Endodermal cell (in vitro differentiated cells): ENCODE data around the gene TUBGCP2. TPM values are rescaled to one million over a fixed set of nuclear protein-coding genes. Genes with fewer than 3 reads are reported as not detected.
"Not testable (repeated sequence)": the region's sequence is repeated elsewhere in the genome, so short reads cannot be mapped to it uniquely, and the experiment has no call there.

Experiments used
- DNase-seq: peaks from one replicate; pipeline ENCODE4 v3.0.0-alpha.2; 2017
- H3K27ac ChIP-seq: 2 replicates; pipeline ENCODE4 v1.5.1; 2013; ENCODE audit warnings: mild to moderate bottlenecking, low read depth, low read length, moderate library complexity
- H3K27me3 ChIP-seq: 2 replicates; pipeline ENCODE4 v1.6.1; 2013; ENCODE audit warnings: mild to moderate bottlenecking, low read length, moderate library complexity; ENCODE audit not compliant: insufficient read depth, control insufficient read depth, poor library complexity, severe bottlenecking
- H3K36me3 ChIP-seq: 2 replicates; pipeline ENCODE4 v1.7.0; 2013; ENCODE audit warnings: mild to moderate bottlenecking, low read length, moderate library complexity; ENCODE audit not compliant: control insufficient read depth, insufficient read depth
- H3K4me1 ChIP-seq: one replicate; pipeline ENCODE4 v1.7.0; 2013; ENCODE audit warnings: low read length; ENCODE audit not compliant: control insufficient read depth, insufficient read depth
- H3K4me3 ChIP-seq: 2 replicates; pipeline ENCODE4 v1.5.1; 2013; ENCODE audit warnings: mild to moderate bottlenecking, low read length, moderate library complexity
- H3K9ac ChIP-seq: 2 replicates; pipeline ENCODE4 v1.6.1; 2013; ENCODE audit warnings: mild to moderate bottlenecking, low read length, moderate library complexity; ENCODE audit not compliant: poor library complexity, severe bottlenecking; ENCODE audit errors: extremely low read depth
- H3K9me3 ChIP-seq: 2 replicates; pipeline ENCODE4 v1.6.1; 2013; ENCODE audit warnings: mild to moderate bottlenecking, low read length, moderate library complexity; ENCODE audit not compliant: control insufficient read depth
- H3K27ac Mint-ChIP-seq: 2 replicates; pipeline ENCODE4 v1.8.0; 2020; ENCODE audit warnings: mixed read lengths
- H3K27me3 Mint-ChIP-seq: 2 replicates; pipeline ENCODE4 v1.8.0; 2021; ENCODE audit warnings: mild to moderate bottlenecking, mixed read lengths; ENCODE audit not compliant: insufficient read depth
- H3K36me3 Mint-ChIP-seq: 2 replicates; pipeline ENCODE4 v1.8.0; 2020; ENCODE audit warnings: low read depth, mixed read lengths
- H3K4me1 Mint-ChIP-seq: 2 replicates; pipeline ENCODE4 v1.8.0; 2020; ENCODE audit warnings: mixed read lengths
- H3K4me3 Mint-ChIP-seq: 2 replicates; pipeline ENCODE4 v1.8.0; 2020; ENCODE audit warnings: mild to moderate bottlenecking, moderate library complexity, mixed read lengths
- H3K9me3 Mint-ChIP-seq: 2 replicates; pipeline ENCODE4 v1.8.0; 2020; ENCODE audit warnings: mild to moderate bottlenecking, mixed read lengths
- WGBS, 2 experiments: methylation state at CpG; one replicate each; pipeline versions ENCODE4 v1.1.5 to v1.1.7; 2013; ENCODE audit warnings: missing lambda C conversion rate in 2 of 2, mixed read lengths in 1 of 2; ENCODE audit not compliant: insufficient coverage in 1 of 2, insufficient read length in 1 of 2; 5-methylcytosine and 5-hydroxymethylcytosine counted together
- total RNA-seq, 2 donors: library from RNA; stranded (reverse); fragmentation: NEBNext Ultra II Directional in 1 of 2; extraction: Animal tissue kit (Norgen Biotek cat#: 25700) in 1 of 2; gene quantifications; 2 replicates in 1 of 2; 3 replicates in 1 of 2; pipeline ENCODE4 v1.2.1, GENCODE V29; 2021
- TF ChIP-seq, protein P1 (sequence below): fragments of 200-600 bp; sonication (generic); conservative IDR thresholded peaks from 2 replicates; pipeline ENCODE4 v1.5.0; 2021; ENCODE audit warnings: antibody characterized with exemption, mild to moderate bottlenecking

TUBGCP2 gene
- total RNA-seq, 2 donors from 2014 or later, result 52.8 to 63.0 TPM

DNA sequence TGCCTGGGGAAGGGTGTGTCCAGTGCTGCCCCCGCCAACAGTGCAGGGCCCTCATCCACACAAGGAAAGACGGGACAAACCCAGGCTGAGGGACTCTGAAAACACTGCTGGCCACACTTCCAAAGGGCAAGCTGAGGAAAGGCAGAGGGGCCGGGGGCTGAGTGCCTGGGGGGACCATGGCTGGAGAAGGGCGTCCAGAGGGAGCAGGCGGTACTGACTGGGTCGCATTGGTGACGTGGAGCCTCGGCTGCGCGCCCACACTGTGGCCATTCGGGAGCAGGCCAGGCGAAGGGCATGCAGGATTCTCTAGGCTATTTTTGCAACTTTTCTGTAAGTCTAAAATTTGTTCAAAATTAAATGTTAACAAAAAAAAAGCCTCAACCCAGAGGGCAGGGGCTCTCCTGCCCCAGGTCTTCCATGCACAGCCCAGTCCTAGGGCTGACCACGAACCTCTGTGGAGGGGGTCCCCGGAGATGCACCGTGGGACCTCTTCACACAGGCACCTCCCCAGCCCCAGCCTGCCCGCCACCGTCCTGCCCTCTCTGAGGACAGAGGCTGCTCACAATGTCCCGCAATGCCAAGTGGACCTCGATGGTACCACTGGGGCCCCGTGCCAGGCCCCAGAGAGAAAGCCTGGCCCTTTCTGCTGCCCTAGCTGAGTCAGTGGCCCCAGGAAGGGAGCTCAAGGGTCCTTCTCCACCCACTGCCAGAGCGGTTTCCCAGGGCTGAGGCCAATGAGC lies 42.4 kb downstream of the TUBGCP2 start:
- H3K27me3 ChIP-seq, result peaks cover 16% of the 10 kb centered on the region
- no peak overlapping the region for H3K27ac ChIP-seq
- no peaks in the 10 kb centered on the region for H3K4me1 Mint-ChIP-seq
- TF ChIP-seq, protein P1, sequence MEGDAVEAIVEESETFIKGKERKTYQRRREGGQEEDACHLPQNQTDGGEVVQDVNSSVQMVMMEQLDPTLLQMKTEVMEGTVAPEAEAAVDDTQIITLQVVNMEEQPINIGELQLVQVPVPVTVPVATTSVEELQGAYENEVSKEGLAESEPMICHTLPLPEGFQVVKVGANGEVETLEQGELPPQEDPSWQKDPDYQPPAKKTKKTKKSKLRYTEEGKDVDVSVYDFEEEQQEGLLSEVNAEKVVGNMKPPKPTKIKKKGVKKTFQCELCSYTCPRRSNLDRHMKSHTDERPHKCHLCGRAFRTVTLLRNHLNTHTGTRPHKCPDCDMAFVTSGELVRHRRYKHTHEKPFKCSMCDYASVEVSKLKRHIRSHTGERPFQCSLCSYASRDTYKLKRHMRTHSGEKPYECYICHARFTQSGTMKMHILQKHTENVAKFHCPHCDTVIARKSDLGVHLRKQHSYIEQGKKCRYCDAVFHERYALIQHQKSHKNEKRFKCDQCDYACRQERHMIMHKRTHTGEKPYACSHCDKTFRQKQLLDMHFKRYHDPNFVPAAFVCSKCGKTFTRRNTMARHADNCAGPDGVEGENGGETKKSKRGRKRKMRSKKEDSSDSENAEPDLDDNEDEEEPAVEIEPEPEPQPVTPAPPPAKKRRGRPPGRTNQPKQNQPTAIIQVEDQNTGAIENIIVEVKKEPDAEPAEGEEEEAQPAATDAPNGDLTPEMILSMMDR, result no peak
- peaks cover 2% of the 10 kb centered on the region for H3K4me1 ChIP-seq
- peaks cover 26% of the 10 kb centered on the region for H3K27me3 Mint-ChIP-seq
- H3K4me3 Mint-ChIP-seq, result no peak overlapping the region
- H3K9me3 ChIP-seq, result no peaks in the 10 kb centered on the region
- no peaks in the 10 kb centered on the region for H3K36me3 ChIP-seq
- H3K27ac Mint-ChIP-seq, result no peak overlapping the region
- H3K4me3 ChIP-seq, result no peak overlapping the region
- 93 to 100% methylated on average over 11 to 21 of the region's 21 CpGs for WGBS, 2 experiments
- H3K9me3 Mint-ChIP-seq, result no peaks in the 10 kb centered on the region
- no peaks in the 10 kb centered on the region for H3K36me3 Mint-ChIP-seq
- no peak overlapping the region for H3K9ac ChIP-seq
- DNase-seq, result no peak

DNA sequence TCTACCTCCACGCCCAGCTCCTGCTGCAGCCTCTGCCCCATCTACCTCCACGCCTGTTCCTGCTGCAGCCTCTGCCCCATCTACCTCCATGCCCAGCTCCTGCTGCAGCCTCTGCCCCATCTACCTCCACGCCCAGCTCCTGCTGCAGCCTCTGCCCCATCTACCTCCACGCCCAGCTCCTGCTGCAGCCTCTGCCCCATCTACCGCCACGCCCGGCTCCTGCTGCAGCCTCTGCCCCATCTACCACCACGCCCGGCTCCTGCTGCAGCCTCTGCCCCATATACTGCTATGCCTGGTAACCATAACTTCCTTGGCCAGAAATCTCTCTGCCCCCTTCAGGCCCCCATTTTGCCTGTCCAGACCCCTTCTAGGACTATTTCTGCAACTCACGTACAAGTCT lies 43.6 kb downstream of the TUBGCP2 start:
- not testable (repeated sequence) for H3K9me3 Mint-ChIP-seq

DNA sequence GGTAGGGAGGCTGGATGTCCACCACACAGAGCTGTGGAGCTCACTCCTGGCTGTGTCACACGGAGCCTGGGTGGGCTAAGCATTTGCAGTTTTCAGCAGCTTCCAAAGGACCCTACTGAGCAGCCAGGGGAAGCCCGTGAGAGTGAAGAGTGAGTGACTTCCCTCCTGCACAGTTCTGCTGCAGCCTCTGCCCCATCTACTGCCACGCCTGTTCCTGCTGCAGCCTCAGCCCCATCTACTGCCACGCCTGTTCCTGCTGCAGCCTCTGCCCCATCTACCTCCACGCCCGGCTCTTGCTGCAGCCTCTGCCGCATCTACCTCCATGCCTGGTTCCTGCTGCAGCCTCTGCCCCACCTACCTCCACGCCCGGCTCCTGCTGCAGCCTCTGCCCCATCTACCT lies 44.2 kb downstream of the TUBGCP2 start:
- Mint-ChIP-seq H3K9me3 (no peaks in the 10 kb centered on the region), H3K36me3 (no peaks in the 10 kb centered on the region), H3K4me3 (no peak overlapping the region), H3K27me3 (peaks cover 37% of the 10 kb centered on the region), H3K27ac (no peak overlapping the region), H3K4me1 (no peaks in the 10 kb centered on the region)
- TF ChIP-seq, protein P1, result no peak
- Histone ChIP-seq H3K4me3 (no peak overlapping the region), H3K27me3 (peaks cover 16% of the 10 kb centered on the region), H3K36me3 (no peaks in the 10 kb centered on the region), H3K27ac (no peak overlapping the region), H3K9ac (no peak overlapping the region), H3K4me1 (peaks cover 3% of the 10 kb centered on the region), H3K9me3 (no peaks in the 10 kb centered on the region)
- no peak for DNase-seq
- whole genome bisulfite sequencing, 2 experiments, result 83 to 86% methylated on average over 9 of the region's 9 CpGs

More for the DNA sequence above, 43.6 kb downstream of the TUBGCP2 start:
- H3K9ac ChIP-seq, H3K4me1 ChIP-seq, H3K4me3 ChIP-seq, H3K27ac ChIP-seq, H3K9me3 ChIP-seq, H3K36me3 Mint-ChIP-seq, H3K4me3 Mint-ChIP-seq, H3K36me3 ChIP-seq, DNase-seq, H3K27ac Mint-ChIP-seq, H3K4me1 Mint-ChIP-seq: not testable (repeated sequence)
- peaks cover 34% of the 10 kb centered on the region for H3K27me3 Mint-ChIP-seq
- WGBS, 2 experiments, result 76 to 100% methylated on average over 2 to 10 of the region's 10 CpGs
- H3K27me3 ChIP-seq, result peaks cover 16% of the 10 kb centered on the region
